Measurements from ENCODE around the gene MYH7B.

The MYH7B gene

GRCh38 chr20:34954904-34955230 is 801 bp upstream of the MYH7B start:
- Mint-ChIP-seq H3K4me3 (peak overlapping the region; percentile 97), H3K27ac (peak overlapping the region; percentile 94), H3K9me3 (no peaks in the 10 kb centered on the region), H3K36me3 (ENCODE audit: low read depth) (peaks cover 6% of the 10 kb centered on the region), H3K4me1 (ENCODE audit: low read depth) (peaks cover 21% of the 10 kb centered on the region), H3K27me3 (no peaks in the 10 kb centered on the region)

DNA sequence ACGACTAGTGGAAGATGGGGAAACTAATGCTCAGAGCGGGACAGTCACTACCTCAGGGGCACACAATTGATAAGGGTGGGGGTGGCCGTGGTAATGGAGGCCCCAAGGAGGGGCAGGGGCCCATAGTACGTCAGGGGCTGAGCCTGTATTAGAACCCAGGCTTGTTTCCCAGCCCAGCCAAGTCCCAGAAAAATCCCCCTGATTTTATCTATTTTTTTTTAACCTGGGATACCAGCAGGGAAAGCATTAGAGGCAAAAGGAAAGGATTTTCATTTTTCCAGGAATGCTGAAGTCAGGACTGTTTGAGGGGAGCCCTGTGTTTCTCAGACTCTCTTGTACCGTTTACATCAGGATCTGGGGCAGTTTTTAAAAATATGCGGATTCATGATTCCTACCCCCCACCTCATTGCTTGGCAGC is 382 bp downstream of the MYH7B start:
- Mint-ChIP-seq H3K27ac (peak overlapping the region; percentile 94), H3K27me3 (no peaks in the 10 kb centered on the region), H3K36me3 (ENCODE audit: low read depth) (no peaks in the 10 kb centered on the region), H3K4me1 (ENCODE audit: low read depth) (peaks cover 27% of the 10 kb centered on the region), H3K4me3 (peak overlapping the region; percentile 97), H3K9me3 (no peaks in the 10 kb centered on the region)

GRCh38 chr20:34956751-34957472 is 1.2 kb downstream of the MYH7B start:
- peaks cover 27% of the 10 kb centered on the region for H3K4me1 Mint-ChIP-seq (ENCODE audit: low read depth)
- no peak overlapping the region for H3K4me3 Mint-ChIP-seq
- no peak overlapping the region for H3K27ac Mint-ChIP-seq
- H3K36me3 Mint-ChIP-seq (ENCODE audit: low read depth), result no peaks in the 10 kb centered on the region
- H3K9me3 Mint-ChIP-seq, result no peaks in the 10 kb centered on the region
- H3K27me3 Mint-ChIP-seq, result no peaks in the 10 kb centered on the region

- Mint-ChIP-seq H3K36me3 (ENCODE audit: low read depth) (no peaks in the 10 kb centered on the region), H3K4me3 (no peak overlapping the region), H3K4me1 (ENCODE audit: low read depth) (peaks cover 5% of the 10 kb centered on the region), H3K27me3 (no peaks in the 10 kb centered on the region), H3K9me3 (no peaks in the 10 kb centered on the region), H3K27ac (no peak overlapping the region)
Observed at GRCh38 chr20:34964486-34964885, 8.8 kb downstream of the MYH7B start.

DNA sequence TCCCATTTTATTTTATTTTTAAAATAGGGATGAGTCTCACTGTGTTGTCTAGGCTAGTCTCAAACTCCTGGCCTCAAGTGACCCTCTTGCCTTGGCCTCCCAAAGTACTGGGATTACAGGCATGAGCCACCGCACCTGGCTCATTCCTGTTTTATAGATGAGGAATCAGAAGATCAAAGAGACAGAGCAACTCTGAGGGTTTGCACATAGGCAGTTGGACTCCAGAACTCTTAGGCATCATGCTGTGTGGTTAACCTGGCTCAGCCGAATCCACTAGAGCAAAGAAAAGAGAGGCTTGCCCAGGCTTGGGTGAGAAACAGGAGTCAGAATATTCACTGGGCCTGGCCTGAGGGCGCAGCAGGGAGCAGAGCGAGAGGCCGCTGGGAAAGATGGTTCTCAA is 9.4 kb downstream of the MYH7B start:
- no peak overlapping the region for H3K27ac Mint-ChIP-seq
- H3K4me1 Mint-ChIP-seq (ENCODE audit: low read depth), result peaks cover 5% of the 10 kb centered on the region
- no peaks in the 10 kb centered on the region for H3K27me3 Mint-ChIP-seq
- H3K36me3 Mint-ChIP-seq (ENCODE audit: low read depth), result no peaks in the 10 kb centered on the region
- no peak overlapping the region for H3K4me3 Mint-ChIP-seq
- H3K9me3 Mint-ChIP-seq, result no peaks in the 10 kb centered on the region

GRCh38 chr20:34967421-34967820 is 11.8 kb downstream of the MYH7B start:
- no peaks in the 10 kb centered on the region for H3K9me3 Mint-ChIP-seq
- no peak overlapping the region for H3K4me3 Mint-ChIP-seq
- H3K36me3 Mint-ChIP-seq (ENCODE audit: low read depth), result no peaks in the 10 kb centered on the region
- no peaks in the 10 kb centered on the region for H3K4me1 Mint-ChIP-seq (ENCODE audit: low read depth)
- H3K27me3 Mint-ChIP-seq, result no peaks in the 10 kb centered on the region
- H3K27ac Mint-ChIP-seq, result no peak overlapping the region

DNA sequence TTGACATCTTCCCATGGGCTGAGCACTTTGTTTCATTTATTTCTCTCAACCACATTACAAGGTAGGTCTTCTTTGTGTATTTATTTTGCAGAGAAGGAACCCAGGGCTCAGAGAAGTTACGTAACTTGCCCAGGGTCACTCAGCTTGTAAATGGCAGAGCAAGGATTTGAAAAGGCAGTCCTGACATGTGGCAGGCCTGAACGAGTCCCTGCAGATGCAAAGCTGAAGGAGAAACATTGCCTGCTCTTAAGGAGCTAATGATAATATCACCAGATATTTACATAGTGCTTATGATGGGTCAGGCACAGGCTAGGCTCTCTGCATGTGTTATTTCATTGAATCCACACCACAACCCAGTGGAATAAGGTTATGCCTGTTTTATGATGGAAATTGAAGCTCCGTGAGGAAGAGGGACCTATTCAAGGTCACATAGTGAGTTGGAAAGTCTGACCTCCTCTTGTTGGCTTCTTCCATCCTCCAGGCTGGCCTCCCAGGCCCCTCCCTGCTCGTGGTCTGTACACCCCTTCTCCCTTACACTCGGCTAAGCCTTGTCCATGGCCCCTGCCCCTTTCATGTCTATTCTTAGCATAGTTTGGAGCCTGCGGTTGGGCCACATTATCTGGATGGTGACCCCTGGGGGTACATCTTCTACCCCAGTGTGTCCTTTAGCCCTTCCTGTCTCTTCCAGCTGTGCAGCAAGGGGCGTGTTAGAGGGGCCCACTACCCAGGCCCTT is 12.5 kb downstream of the MYH7B start:
- Mint-ChIP-seq H3K4me3 (no peak overlapping the region), H3K27me3 (no peaks in the 10 kb centered on the region), H3K9me3 (no peaks in the 10 kb centered on the region), H3K36me3 (ENCODE audit: low read depth) (no peaks in the 10 kb centered on the region), H3K4me1 (ENCODE audit: low read depth) (no peaks in the 10 kb centered on the region), H3K27ac (no peak overlapping the region)

- no peaks in the 10 kb centered on the region for H3K36me3 Mint-ChIP-seq (ENCODE audit: low read depth)
- no peak overlapping the region for H3K27ac Mint-ChIP-seq
- no peaks in the 10 kb centered on the region for H3K27me3 Mint-ChIP-seq
- no peaks in the 10 kb centered on the region for H3K9me3 Mint-ChIP-seq
- H3K4me1 Mint-ChIP-seq (ENCODE audit: low read depth), result no peaks in the 10 kb centered on the region
- no peak overlapping the region for H3K4me3 Mint-ChIP-seq
Observed at GRCh38 chr20:34970193-34970840, 14.6 kb downstream of the MYH7B start.

- no peaks in the 10 kb centered on the region for H3K4me1 Mint-ChIP-seq (ENCODE audit: low read depth)
- no peaks in the 10 kb centered on the region for H3K36me3 Mint-ChIP-seq (ENCODE audit: low read depth)
- no peak overlapping the region for H3K27ac Mint-ChIP-seq
- H3K4me3 Mint-ChIP-seq, result no peak overlapping the region
- no peaks in the 10 kb centered on the region for H3K9me3 Mint-ChIP-seq
- no peaks in the 10 kb centered on the region for H3K27me3 Mint-ChIP-seq
Observed at GRCh38 chr20:34970846-34971560, 15.3 kb downstream of the MYH7B start.

GRCh38 chr20:34971561-34972235 is 16.0 kb downstream of the MYH7B start:
- H3K9me3 Mint-ChIP-seq, result no peaks in the 10 kb centered on the region
- no peaks in the 10 kb centered on the region for H3K36me3 Mint-ChIP-seq (ENCODE audit: low read depth)
- H3K4me1 Mint-ChIP-seq (ENCODE audit: low read depth), result no peaks in the 10 kb centered on the region
- H3K4me3 Mint-ChIP-seq, result no peak overlapping the region
- H3K27ac Mint-ChIP-seq, result no peak overlapping the region
- peaks cover 3% of the 10 kb centered on the region for H3K27me3 Mint-ChIP-seq

DNA sequence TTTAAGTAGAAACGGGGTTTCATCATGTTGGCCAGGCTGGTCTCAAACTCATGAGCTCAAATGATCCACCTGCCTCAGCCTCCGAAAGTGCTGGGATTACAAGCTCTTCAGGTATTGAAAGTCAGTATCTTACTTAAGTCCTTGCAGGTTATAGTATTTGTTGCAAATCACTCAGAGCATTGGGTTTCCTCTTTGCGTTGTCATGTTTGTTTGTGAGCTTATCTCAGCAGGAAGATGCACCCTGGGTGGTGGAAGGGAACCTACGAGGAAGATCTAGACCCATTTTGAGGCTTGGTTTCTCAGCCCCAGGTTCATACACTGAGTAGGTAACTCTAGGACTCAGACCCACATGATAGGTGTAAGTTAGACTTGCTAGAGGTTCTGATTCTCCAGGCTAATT is 18.6 kb downstream of the MYH7B start:
- Mint-ChIP-seq H3K36me3 (ENCODE audit: low read depth) (no peaks in the 10 kb centered on the region), H3K9me3 (no peaks in the 10 kb centered on the region), H3K4me3 (no peak overlapping the region), H3K27ac (no peak overlapping the region), H3K4me1 (ENCODE audit: low read depth) (no peaks in the 10 kb centered on the region), H3K27me3 (peaks cover 8% of the 10 kb centered on the region)

GRCh38 chr20:34976286-34976685 is 20.6 kb downstream of the MYH7B start:
- no peak overlapping the region for H3K4me3 Mint-ChIP-seq
- H3K36me3 Mint-ChIP-seq (ENCODE audit: low read depth), result no peaks in the 10 kb centered on the region
- no peaks in the 10 kb centered on the region for H3K9me3 Mint-ChIP-seq
- peaks cover 10% of the 10 kb centered on the region for H3K27me3 Mint-ChIP-seq
- no peak overlapping the region for H3K27ac Mint-ChIP-seq
- H3K4me1 Mint-ChIP-seq (ENCODE audit: low read depth), result no peaks in the 10 kb centered on the region

DNA sequence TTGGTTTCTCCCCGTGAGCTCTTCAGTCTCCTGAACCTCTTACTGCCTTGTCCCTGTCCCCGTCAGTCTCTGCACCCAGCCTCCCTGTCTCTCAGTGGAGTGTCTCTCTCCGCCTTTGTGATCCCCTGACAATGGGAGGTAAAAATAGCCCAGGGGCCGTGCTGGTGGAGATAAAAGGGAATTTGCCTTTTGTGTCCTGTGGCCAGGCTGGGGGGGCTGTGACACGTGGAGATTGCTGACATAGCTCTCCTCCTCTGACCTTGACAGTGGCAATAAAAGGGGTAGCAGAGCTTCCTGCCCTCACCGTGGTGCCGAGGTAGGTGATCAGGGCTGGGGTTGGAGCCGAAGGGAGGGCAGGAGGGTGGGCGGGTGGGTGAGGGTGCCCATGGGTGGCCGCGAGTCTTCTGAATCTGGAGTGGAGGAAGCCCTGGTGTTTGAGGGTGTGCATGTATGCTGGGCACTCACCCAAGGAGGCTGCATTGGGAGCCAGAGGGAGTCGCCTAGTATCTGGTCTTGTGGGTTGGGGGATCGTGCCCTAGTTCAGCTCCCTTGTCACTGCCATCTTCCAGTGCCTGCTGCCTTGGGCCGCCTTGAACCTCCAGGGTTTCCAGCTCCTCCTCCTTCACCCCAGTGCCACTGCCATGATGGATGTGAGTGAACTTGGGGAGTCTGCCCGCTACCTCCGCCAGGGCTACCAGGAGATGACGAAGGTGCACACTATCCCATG is 21.9 kb downstream of the MYH7B start:
- H3K4me1 Mint-ChIP-seq (ENCODE audit: low read depth), result no peaks in the 10 kb centered on the region
- H3K27ac Mint-ChIP-seq, result no peak overlapping the region
- peaks cover 16% of the 10 kb centered on the region for H3K27me3 Mint-ChIP-seq
- no peaks in the 10 kb centered on the region for H3K9me3 Mint-ChIP-seq
- H3K4me3 Mint-ChIP-seq, result no peak overlapping the region
- no peaks in the 10 kb centered on the region for H3K36me3 Mint-ChIP-seq (ENCODE audit: low read depth)

DNA sequence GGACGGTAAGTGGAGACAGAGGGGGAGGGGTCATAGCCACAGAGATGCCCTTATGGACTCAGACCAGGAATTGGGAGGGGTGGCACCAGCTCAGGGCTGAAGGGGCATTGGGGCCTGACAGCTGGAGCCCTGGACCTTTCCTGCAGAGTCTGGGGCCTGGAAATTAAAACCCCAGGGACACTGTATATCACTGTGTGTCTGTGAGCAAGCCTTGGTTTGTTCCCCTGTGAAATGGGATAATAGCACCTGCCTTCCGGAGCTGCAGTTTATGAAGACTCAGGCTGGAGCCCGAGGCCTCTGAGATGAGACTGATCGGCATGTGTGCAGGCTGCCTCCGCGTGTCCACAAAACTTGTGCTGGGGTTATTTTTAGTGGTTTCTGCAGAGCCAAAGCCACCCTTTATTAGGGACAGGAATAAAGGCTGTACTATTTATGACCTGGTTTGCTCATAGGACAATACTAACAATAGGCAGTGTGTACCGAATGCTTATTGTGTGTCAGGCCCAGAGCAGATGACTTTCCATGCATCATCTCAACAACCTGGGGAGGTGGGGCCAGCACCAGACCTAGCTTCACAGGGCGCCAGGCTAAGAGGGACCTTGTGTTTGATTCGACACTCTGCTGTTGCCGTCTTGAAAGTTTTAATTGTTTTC is 22.6 kb downstream of the MYH7B start:
- H3K27me3 Mint-ChIP-seq, result peaks cover 18% of the 10 kb centered on the region
- no peaks in the 10 kb centered on the region for H3K36me3 Mint-ChIP-seq (ENCODE audit: low read depth)
- no peaks in the 10 kb centered on the region for H3K9me3 Mint-ChIP-seq
- H3K4me3 Mint-ChIP-seq, result no peak overlapping the region
- H3K4me1 Mint-ChIP-seq (ENCODE audit: low read depth), result no peaks in the 10 kb centered on the region
- H3K27ac Mint-ChIP-seq, result no peak overlapping the region

Data from stimulated activated naive CD8-positive, alpha-beta T cell treated with anti-CD3 and anti-CD28 coated beads, Interleukin-15, Interleukin-2, amounts not matched to agents 100 ng/mL and 50 ng/mL, for 24 hours (primary cell).